HG02973 (cell line): ENCODE results near the gene DAZAP2.
A peak's percentile ranks its signal among the peaks of the same experiment; 100 is the strongest.

Experiments
- ATAC-seq: cut with Tn5 transposase; IDR thresholded peaks from one replicate; pipeline ENCODE4 v1.9.1; 2021; ENCODE audit warnings: moderate library complexity; ENCODE audit not compliant: unreplicated experiment

The DAZAP2 gene

GRCh38 chr12:51238510-51239334 is at the start of gene DAZAP2:
TSS of gene DAZAP2 (plus strand) at chr12:51238826. CDS start at chr12:51238908, 82 bp downstream.
- peak; percentile 89 for ATAC-seq

- ATAC-seq = no peak
Observed at GRCh38 chr12:51189790-51190355, 48.8 kb upstream of the DAZAP2 start.

DNA sequence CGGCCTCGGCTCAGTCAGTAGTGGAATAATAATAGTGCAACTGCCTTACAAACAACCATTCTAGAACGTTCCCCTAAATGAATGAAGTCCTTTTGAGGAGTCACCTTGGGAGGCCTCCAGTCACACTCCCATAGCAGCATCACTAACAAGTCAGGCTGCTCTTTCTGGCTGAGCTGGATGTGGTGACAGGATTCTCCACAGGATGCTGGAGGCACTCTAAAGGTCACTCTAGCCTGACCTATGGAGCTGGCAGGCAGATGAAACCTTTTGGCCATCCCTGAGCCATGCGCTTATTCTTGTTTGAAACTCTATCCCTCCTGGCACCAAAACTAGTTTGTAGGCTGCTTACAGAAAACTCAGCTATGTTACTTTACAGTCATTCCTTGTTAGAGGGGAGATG is 47.8 kb upstream of the DAZAP2 start:
- ATAC-seq = no peak

DNA sequence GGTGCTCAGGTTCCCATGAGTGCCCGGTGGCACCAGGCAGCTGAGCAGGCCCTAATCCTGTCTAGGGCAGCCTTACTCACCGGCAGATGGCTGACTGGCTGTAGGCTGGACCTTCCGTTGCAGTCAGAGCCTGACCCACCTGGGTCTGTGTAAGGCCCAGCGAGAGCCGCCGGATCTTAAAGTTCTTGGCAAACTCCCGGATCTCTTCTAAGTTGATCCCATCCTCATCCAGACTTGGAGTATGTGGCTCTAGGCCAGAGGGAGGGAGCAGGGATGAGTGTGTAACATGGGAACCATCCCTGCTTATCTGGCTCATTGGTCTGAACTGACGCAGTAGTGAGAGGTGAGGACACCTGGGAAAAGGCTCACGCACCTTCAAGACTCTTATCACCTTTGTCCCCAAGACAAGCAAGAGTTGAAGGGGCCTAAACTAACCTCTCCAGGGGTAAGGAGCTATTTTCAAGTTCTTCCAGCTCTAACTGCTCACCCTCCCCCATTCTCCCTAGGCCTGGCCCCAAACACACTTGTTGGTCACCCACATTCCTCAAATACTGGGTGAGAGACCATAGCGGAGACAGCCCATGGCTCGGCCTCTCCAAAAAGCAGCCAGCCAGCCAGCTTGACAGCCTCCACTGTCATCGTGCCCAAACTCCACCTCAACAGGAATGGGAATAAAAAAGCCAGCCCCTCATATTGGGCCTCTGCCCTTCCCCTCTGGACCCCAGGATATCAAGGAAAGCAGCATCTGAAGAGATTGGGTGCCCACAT is 46.9 kb upstream of the DAZAP2 start:
- ATAC-seq = no peak

DNA sequence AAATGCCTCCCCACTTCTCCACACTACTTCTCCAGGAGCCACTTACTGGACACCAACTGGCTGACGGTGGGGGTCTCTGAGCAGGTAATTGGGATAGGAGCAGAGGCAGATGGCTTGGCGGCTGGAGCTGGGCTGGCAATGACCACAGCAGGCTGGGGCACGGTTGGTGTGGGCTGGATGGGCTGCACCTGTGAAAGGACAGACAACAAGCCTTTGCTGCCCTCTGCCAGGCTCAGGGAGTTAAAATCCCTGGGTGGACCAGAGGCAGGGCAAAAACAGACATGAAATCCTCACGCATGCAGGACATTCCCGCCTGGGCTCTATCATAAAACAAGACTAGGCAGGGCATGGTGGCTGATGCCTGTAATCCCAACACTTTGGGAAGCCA is 46.3 kb upstream of the DAZAP2 start:
- ATAC-seq = no peak

DNA sequence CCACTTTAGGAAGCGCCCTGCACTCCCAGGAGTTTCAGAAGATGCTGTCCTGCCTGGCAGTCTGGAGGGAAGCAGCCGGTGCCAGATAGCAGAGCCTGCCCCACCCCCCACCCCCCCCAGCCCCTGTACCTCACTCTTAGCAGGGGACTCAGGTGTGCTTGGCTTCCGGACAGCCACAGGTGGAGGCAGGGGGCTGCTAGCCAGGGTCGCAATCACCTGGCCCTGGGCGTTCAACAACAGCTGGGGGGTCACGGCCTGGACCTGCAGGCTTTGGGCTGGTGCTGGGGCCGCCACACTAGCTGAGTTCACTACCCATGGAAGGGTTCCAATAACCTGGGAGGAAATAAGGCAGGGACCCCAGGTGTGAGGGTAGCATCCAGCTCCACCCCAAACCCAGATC is 42.8 kb upstream of the DAZAP2 start:
- no peak for ATAC-seq

GRCh38 chr12:51196547-51196946 is 42.1 kb upstream of the DAZAP2 start:
- ATAC-seq = no peak

- no peak for ATAC-seq
Observed at GRCh38 chr12:51197736-51198567, 40.7 kb upstream of the DAZAP2 start.

- ATAC-seq = no peak
Observed at GRCh38 chr12:51198568-51199365, 39.9 kb upstream of the DAZAP2 start.

DNA sequence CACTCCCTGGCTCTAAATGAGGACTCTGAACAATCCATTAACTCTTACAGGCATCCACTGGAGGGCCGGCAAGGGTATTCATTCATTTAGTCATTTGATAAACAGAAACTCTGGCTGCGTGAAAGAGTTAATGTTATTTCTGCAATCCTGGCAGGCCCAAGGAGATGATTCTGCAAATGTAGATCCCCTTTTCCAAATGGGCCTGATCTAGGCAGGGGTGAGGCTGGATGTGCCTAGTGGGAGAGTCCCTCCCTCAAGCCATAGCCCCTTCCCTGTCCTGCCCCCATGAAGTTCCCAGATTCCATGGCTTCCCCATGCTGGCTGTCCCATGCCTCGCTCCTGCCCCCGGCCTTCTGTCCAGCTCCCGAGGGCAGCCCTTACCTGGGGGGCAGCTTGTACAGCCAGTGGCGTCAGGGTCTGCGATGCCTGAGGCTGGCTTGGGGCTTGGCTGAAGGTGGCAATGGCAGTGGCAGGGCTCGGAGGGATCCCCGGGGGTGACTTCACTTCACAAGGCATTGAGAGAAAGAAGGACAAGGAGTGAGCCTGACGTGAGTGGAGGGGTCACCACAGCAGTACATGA is 39.2 kb upstream of the DAZAP2 start:
- ATAC-seq = no peak

DNA sequence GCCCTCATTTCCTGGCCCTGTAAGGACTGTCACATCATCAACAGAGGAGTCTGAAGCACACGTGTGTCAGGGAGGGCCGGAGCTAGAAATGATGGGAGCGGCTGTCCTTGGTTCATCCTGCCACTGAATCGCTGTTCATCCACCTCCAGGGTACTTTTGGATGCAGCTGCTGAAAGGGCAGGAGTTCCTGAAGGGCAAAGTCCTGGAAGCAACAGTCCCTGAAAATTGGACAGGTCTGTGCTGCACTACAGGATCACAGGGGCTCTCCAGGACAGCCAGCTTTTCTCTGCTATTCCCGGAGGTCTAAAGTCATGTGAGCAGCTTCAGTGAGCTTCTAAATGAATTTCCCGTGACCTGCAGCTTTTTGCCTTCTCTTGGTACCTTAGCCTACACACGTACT is 38.5 kb upstream of the DAZAP2 start:
- no peak for ATAC-seq

DNA sequence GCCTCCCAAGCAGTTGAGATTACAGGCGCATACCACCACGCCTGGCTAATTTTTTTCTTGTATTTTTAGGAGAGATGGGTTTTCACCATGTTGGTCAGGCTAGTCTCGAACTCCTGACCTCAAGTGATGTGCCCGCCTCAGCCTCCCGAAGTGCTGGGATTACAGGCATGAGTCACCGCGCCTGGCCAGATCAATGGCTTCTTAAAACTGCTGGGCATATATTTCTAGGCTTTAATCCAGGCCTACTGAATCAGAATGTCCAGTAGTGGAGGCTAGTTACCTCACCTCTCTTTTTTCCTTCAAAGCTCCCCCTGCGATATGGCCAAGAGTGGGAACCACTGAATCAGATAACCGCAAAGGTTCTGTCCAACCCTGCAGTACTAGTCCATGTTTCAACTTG is 37.8 kb upstream of the DAZAP2 start:
- ATAC-seq = no peak

DNA sequence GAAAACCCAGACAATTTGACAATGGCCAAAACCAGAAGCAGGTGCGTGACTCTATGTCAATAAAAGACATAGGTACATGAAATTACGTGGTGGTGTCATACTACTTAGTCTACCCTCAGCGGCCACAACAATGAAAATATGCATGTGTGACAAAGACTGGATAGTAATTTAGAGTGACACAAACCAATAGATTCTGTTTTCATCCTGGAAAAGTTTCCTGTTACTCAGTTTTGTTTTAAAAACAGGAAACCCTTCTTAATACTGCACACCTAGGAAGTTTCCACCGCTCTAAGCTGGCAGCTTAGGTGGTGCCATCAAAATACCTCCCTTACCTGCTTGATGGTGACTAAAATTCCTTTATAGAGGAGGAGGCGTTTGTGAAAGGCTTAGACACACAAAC is 35.9 kb upstream of the DAZAP2 start:
- ATAC-seq = no peak

DNA sequence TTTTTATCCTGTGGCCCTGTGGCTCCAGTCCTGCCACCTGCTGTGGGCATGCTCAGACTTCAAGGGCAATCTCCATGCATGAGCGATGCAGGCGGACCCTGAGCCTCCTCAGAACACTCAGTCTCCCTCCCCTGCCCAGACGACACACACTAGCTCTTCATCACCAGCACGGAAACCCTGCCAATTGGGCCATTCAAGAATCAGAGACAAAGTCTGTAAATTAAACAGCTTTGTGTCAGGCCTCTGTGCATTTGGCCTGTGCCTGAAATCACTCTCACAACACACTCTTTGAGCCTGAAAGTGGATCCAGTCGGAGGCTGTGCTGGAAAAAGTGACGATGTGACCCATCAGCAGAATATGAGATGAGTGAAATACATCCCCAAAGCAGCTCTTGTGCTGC is 33.3 kb upstream of the DAZAP2 start:
- no peak for ATAC-seq

DNA sequence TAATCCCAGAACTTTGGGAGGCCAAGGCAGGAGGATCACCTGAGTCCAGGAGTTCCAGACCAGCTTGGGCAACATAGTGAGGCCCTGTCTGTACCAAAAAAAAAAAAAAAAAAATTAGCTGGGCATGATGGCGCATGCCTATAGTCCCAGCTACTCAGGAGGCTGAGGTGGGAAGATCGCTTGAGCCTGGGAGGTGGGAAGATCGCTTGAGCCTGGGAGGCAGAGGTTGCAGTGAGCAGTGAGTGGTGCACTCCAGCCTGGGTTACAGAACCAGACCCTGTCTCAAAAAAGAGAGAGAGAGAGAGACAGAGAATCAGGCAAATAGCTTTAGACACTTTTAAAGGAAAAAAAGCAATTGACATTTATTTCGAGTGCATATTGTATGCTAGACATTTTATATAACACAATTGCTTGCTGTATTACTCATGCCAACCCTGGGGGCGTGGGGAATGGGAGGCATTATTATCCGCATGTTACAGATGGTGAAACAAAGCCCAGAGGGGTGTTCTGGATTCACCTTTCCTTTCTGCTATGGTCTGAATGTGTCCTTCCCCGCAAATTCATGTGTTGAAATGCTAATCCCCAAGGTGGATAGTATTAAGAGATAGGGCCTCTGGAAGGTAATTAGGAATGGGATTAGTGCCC is 30.5 kb upstream of the DAZAP2 start:
- no peak for ATAC-seq

- no peak for ATAC-seq
Observed at GRCh38 chr12:51209259-51209658, 29.4 kb upstream of the DAZAP2 start.

- ATAC-seq = no peak
Observed at GRCh38 chr12:51210690-51211395, 27.8 kb upstream of the DAZAP2 start.

DNA sequence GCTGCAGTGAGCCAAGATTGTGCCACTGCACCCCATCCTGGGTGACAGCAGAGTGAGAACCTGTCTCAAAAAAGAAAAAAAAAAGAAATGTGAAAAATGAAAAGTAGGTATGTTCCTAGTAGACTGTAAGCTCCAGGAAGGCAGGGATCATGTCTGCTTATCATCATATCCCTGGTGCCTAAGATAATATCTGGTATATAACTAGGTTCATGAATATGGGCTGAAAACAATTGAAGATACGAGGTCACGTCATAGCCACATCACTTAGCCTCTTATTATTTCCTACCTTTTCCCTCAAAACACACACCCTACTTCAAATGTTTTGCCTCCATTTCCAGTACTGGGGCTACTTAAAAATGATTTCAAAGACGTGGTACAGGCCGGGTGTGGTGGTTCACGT is 23.7 kb upstream of the DAZAP2 start:
- no peak for ATAC-seq

GRCh38 chr12:51216642-51217041 is 22.0 kb upstream of the DAZAP2 start:
- ATAC-seq = no peak
